Fibroblast of mammary gland (primary cell): ENCODE results near the gene RNU6-9.

ENCODE experiments used
- DNase-seq: peaks from one replicate; pipeline ENCODE4 v3.0.0-alpha.2; 2010; ENCODE audit warnings: low read depth
- H3K4me3 ChIP-seq: 2 replicates; pipeline ENCODE4 v1.5.1; 2011; ENCODE audit warnings: low read depth, mild to moderate bottlenecking, low read length, moderate library complexity; ENCODE audit not compliant: control insufficient read depth
- TF ChIP-seq, protein P1 (sequence below): conservative IDR thresholded peaks from 2 replicates; pipeline ENCODE4 v1.5.1; 2011; ENCODE audit warnings: low read depth, low read length, inconsistent platforms; ENCODE audit not compliant: control insufficient read depth, insufficient read depth

The RNU6-9 gene

GRCh38 chr19:924553-925086 is 31.3 kb downstream of the RNU6-9 start:
- no peak for DNase-seq
- peak overlapping the region; percentile 78 for H3K4me3 ChIP-seq
- TF ChIP-seq, protein P1, sequence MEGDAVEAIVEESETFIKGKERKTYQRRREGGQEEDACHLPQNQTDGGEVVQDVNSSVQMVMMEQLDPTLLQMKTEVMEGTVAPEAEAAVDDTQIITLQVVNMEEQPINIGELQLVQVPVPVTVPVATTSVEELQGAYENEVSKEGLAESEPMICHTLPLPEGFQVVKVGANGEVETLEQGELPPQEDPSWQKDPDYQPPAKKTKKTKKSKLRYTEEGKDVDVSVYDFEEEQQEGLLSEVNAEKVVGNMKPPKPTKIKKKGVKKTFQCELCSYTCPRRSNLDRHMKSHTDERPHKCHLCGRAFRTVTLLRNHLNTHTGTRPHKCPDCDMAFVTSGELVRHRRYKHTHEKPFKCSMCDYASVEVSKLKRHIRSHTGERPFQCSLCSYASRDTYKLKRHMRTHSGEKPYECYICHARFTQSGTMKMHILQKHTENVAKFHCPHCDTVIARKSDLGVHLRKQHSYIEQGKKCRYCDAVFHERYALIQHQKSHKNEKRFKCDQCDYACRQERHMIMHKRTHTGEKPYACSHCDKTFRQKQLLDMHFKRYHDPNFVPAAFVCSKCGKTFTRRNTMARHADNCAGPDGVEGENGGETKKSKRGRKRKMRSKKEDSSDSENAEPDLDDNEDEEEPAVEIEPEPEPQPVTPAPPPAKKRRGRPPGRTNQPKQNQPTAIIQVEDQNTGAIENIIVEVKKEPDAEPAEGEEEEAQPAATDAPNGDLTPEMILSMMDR, result no peak

DNA sequence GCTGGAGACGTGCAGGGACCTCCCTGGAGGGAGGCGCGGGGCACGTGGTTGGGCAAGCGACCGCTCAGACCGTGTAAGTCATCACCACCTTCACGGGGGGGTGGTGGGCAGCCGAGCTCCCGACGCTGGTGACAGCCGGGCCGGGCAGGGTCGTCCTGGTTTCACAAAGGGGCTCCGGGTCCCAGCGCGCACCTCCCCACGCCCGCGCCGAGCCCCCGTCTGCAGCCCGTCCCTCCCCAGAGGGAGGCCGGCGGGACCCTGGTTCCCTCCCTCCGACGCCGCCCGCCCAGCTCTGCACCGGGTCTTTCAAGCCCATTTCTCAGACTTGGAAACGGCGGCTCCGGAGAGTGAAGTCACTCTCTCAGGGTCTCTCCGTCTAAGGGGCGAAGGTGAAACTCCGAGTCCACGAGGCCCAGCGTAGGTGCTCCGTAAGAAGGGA is 31.8 kb downstream of the RNU6-9 start:
- TF ChIP-seq, protein P1, result no peak
- DNase-seq, result no peak
- H3K4me3 ChIP-seq, result peak overlapping the region; percentile 78

- H3K4me3 ChIP-seq, result peak within 1 kb of the TSS; percentile 78
- DNase-seq, result peak; percentile 76
- TF ChIP-seq, protein P1, result no peak
Measured at GRCh38 chr19:925526-926322, 32.4 kb downstream of the RNU6-9 start, which contains the start of gene ARID3A. Gene ARID3A, plus strand, starts transcription at chr19:926035. Its CDS starts 3,494 bp downstream, at chr19:929529.

DNA sequence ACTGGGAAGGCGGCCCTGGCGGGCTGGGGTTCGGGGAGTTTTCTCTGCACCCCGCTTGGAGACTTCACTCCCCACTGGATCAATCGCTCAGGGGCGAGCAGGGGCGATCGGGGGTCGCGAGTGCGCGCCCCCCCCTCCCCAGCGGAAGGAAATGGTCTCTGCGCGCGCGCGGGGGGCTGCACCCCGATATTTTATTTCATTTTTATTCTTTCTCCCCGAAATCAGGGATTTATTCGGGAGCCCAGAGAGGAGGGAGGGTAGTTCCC is 33.0 kb downstream of the RNU6-9 start:
- H3K4me3 ChIP-seq, result peak overlapping the region; percentile 78
- TF ChIP-seq, protein P1, result no peak
- no peak for DNase-seq

DNA sequence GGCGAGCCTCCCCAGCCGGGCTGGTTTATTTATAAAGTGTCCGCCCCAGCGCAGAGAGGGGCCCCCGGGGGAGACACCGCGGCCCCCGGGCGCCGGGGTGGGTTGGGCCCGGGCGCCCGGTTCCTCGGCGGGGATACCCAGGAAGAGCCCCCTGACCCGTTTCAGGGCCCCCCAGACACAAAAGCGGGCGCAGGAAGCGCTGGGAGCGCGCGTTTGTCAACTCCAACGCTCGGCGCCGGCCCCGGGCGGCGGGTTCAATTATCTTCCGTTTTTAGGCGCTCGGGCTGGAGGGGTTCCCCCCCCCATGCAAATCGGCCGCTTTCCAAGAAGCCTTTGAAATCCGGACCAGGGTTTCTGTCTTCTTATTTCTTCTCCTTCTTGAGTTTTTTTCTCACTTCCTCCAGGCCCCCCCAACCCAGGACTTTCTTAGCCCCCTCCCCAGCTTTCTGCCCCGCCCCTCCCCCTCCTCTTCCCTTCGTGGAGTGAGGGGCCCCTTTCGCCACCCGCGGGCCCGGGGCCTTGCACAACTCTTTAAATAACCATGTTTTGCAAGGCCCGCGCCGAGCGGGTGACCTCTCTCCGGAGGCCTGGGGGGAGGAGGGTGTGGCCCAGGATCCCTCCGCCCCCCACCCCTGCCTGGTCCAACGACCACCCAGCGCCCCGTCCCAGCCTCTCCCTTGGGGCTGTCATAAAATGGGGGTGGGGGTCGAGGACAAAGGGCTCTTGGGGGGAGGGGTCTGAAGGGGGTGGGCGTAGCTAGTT is 33.5 kb downstream of the RNU6-9 start:
- DNase-seq, result peak; percentile 45
- peak overlapping the region; percentile 78 for H3K4me3 ChIP-seq
- TF ChIP-seq, protein P1, result no peak

DNA sequence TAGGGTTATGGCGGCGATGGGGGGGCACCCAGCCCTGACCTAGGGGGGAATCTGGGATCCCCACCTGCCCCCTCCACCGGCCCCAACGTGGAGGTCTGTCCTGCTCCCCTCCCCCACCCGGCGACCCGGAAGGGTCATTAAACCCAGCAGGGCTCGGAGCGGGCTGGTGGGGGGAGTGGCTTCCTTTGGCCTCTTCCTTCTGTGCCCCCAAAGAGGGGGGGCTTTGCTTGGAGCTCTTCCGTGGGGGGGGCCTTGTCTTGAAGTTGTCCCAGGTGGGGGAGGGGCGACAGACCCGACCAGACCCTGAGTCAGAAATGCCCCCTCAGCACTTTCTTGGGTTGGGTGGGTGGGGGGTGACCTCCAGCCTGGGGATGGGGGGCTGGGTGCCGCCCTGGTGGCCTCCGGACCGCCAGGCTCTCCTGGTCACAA is 34.1 kb downstream of the RNU6-9 start:
- DNase-seq, result no peak
- TF ChIP-seq, protein P1, result no peak
- peak overlapping the region; percentile 78 for H3K4me3 ChIP-seq
